Inflammatory macrophage treated with lipopolysaccharide for 4 hours (primary cell): ENCODE results near the gene MFAP1.
"Not testable (repeated sequence)": the region's sequence is repeated elsewhere in the genome, so short reads cannot be mapped to it uniquely, and the experiment has no call there.

Experiments
- DNase-seq: peaks from one replicate; pipeline ENCODE4 v3.0.0-alpha.2; 2020

Gene MFAP1, protein sequence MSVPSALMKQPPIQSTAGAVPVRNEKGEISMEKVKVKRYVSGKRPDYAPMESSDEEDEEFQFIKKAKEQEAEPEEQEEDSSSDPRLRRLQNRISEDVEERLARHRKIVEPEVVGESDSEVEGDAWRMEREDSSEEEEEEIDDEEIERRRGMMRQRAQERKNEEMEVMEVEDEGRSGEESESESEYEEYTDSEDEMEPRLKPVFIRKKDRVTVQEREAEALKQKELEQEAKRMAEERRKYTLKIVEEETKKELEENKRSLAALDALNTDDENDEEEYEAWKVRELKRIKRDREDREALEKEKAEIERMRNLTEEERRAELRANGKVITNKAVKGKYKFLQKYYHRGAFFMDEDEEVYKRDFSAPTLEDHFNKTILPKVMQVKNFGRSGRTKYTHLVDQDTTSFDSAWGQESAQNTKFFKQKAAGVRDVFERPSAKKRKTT

DNA sequence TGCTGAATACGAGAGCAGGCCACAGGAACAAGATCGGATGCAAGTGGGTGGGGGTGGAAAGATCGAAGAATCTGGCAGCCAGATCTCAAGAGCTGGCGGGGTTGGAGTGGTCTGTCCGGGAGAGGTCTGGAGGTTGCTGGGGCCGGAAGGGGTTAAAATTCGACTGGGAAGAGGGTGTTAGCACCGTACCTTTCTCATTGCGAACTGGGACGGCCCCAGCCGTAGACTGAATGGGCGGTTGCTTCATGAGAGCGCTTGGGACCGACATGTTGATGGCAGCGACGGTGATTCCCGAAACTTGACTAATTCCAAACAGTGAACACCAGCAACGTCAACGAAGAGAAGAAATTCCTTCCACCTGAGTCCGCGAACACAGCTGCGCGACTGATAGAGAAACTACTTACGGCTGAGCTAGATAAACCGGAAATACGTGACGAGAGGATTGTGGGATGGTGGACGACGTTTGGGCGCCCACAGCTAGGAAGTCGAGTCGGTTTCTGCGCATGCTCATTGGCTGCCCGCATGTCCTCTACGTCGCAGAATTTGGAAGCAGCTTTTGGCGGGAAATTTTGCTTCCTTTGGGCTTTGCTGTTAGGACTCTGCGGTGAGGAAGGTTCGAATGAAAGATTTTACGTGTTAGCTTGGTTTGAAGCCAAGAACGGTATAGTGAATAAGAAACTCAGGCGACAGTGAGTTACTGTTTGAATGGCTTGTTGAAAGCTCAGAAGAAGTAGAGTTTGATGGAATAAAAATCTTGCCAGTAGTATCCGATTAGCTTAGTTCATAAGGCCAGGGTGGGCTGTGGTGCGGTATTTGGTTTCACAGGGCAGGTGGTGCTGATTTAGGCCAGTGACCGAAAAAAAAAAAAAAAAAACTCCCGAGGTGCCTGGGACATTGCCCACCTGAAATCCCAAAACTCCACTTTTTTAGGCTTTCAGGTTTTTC lies at the start of gene MFAP1:
MFAP1 (minus strand) TSS at position 389 of the 945 bp plus-strand sequence; CDS start at position 268, 121 bp downstream.
- peak; percentile 98 for DNase-seq

- DNase-seq = no peak
Measured at GRCh38 chr15:43873651-43874050, 49.2 kb upstream of the MFAP1 start.

DNA sequence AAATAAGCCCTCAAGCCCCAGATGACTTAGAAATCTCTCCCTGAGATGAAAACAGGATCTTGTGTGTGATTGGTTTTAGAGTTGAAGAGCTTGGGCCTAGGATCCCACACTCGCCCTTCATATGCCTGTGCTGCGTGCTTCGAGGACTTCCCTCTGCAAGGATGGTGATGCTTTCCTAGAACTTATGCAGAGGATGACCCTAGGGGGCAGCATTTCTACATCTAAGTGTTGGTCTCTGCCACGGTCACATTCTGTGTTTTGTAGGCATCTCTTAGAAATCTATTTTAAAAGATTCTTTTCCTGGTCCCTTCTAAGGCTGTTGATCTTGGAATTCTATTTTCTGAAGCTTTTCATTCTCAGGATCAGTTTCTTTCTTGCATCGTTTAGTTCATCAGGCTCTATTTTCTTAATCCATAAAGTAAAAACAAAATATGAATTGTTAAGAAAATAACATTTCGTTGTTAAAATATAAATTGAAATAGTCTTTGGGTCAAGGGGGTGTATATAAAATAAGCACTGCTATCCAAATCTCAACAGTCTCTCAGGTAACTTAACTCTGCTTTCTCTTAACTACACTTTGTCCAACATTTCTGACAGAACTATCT lies 48.0 kb upstream of the MFAP1 start:
- peak; percentile 41 for DNase-seq

- DNase-seq = no peak
Measured at GRCh38 chr15:43871835-43872234, 47.3 kb upstream of the MFAP1 start.

GRCh38 chr15:43868406-43868805 lies 43.9 kb upstream of the MFAP1 start:
- DNase-seq = no peak

DNA sequence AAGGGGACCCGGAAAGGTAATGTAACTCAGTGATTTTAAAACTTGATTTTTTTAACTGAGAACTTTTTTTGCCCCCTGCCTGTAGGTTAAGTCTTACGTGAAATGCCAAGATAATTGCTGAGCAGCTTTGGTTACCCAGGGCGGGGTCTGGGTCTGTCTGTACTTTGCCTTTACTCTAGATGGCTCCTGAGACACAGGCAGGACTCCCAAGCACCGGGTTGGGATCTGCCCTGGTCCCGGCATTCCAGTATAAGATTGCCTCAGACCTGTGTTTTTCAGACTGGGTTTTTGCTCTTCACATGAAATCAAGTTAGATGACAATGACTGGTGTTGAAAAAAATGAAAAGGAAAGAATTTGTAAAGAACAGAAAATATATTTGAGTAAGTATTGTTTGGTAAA lies 42.6 kb upstream of the MFAP1 start:
- DNase-seq = no peak

- not testable (repeated sequence) for DNase-seq
Measured at GRCh38 chr15:43866636-43867035, 42.1 kb upstream of the MFAP1 start.

- no peak for DNase-seq
Measured at GRCh38 chr15:43859546-43859945, 35.1 kb upstream of the MFAP1 start.

DNA sequence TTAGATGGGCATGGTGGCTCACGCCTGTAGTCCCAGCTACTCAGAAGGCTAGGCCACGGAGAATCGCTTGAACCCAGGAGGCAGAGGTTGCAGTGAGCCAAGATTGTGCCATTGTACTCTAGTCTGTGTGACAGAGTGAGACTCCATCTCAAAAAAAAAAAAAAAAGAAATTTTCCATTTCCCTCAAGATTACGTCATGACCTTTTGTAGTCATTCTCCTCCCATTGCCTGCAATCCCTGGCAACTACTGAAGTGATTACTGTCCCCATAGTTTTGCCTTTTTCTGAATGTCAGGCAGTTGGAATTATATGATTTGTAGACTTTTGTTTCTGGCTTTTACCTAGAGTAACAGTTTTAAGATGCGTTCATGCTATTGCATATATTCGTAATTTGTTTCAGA lies 30.3 kb upstream of the MFAP1 start:
- DNase-seq = peak; percentile 62

DNA sequence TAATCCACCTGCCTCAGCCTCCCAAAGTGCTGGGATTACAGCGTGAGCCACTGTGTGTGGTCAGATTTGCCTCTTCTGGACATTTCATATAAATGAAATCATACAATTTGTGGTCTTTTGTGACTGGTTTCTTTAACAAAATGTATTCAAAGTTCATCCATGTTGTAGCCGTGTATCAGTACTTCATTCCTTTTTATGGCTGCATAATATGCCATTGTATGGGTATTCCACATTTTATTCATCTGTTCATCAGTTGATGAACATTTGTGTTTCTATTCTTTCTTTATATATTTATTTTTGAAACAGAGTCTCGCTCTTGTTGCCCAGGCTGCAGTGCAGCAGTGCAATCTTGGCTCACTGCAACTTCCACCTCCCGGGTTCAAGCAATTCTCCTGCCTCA lies 28.1 kb upstream of the MFAP1 start:
- DNase-seq = no peak

- DNase-seq = no peak
Measured at GRCh38 chr15:43851251-43851650, 26.8 kb upstream of the MFAP1 start.

DNA sequence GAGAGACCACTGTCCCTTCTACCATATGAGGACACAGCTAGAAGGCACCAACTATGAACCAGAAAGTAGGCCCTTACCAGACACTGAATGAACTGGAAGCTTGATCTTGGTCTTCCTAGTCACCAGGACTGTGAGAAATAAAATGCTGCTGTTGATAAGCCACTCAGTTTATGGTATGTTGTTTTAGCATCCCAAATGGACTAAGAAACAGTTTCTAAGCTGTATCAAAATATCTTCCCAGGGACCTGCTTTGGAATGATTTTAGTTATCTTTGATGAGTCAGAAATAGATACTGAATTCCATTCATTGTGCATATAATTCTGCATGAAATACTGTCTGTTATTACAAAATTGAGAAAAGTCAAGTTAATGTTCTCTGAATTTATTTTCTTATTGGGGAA lies 20.9 kb upstream of the MFAP1 start:
- no peak for DNase-seq

- not testable (repeated sequence) for DNase-seq
Measured at GRCh38 chr15:43832485-43832884, 8.0 kb upstream of the MFAP1 start.

- DNase-seq = not testable (repeated sequence)
Measured at GRCh38 chr15:43831519-43832052, 7.1 kb upstream of the MFAP1 start.

DNA sequence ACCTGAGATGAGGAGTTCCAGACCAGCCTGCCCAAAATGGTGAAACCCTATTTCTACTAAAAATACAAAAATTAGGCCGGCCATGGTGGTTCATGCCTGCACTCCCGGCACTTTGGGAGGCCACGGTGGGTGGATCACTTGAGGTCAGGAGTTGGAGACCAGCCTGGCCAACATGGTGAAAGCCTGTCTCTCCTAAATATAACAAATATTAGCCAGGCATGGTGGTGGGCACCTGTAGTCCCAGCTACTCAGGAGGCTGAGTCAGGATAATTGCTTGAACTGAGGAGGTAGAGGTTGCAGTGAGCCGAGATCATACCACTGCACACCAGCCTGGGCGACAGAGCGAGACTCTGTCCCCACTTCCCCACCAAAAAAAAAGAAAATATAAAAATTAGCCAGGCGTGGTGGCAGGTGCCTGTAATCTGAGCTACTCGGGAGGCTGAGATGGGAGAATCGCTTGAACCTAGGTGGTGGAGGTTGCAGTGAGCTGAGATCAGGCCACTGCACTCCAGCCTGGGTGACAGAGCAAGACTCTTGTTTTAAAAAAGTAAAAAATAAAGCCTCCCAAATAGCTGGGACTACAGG lies 6.3 kb upstream of the MFAP1 start:
- DNase-seq = not testable (repeated sequence)

GRCh38 chr15:43829951-43830540 lies 5.6 kb upstream of the MFAP1 start:
- DNase-seq = not testable (repeated sequence)

- no peak for DNase-seq
Measured at GRCh38 chr15:43828061-43828657, 3.7 kb upstream of the MFAP1 start.

- peak; percentile 85 for DNase-seq
Measured at GRCh38 chr15:43826508-43827341, 2.2 kb upstream of the MFAP1 start, which contains the start of gene WDR76. TSS of gene WDR76 (plus strand) at chr15:43827002. CDS start at chr15:43827033, 31 bp downstream.

GRCh38 chr15:43826029-43826507 lies 1.6 kb upstream of the MFAP1 start:
- no peak for DNase-seq

GRCh38 chr15:43825305-43825704 lies 815 bp upstream of the MFAP1 start:
- not testable (repeated sequence) for DNase-seq
